Liver (tissue), 9 donors: Measurements from ENCODE around the gene KAT6B. TPM values are rescaled to one million over a fixed set of nuclear protein-coding genes. Genes with fewer than 3 reads are reported as not detected.

Experiments used
- DNase-seq: peaks from one replicate; pipeline ENCODE4 v3.0.0-alpha.2; 2017; ENCODE audit warnings: low spot score
- H3K27ac ChIP-seq, 2 donors: one replicate each; pipeline ENCODE4 v1.7.0; 2013; ENCODE audit warnings: inconsistent platforms in 2 of 2, low read length in 2 of 2, control low read depth in 1 of 2, low read depth in 1 of 2, mild to moderate bottlenecking in 1 of 2
- H3K27me3 ChIP-seq, 4 donors: one replicate each; pipeline versions ENCODE4 v1.6.1 to v1.7.0; 2013; ENCODE audit warnings: low read length in 3 of 4, inconsistent platforms in 1 of 4, mild to moderate bottlenecking in 1 of 4, moderate library complexity in 1 of 4; ENCODE audit not compliant: control insufficient read depth in 4 of 4, insufficient read depth in 4 of 4
- H3K36me3 ChIP-seq, 4 donors: one replicate each; pipeline versions ENCODE4 v1.6.1 to v1.7.0; 2013; ENCODE audit warnings: low read length in 3 of 4, mild to moderate bottlenecking in 3 of 4, low read depth in 1 of 4, moderate library complexity in 1 of 4; ENCODE audit not compliant: control insufficient read depth in 4 of 4, insufficient read depth in 3 of 4
- H3K4me1 ChIP-seq, 4 donors: one replicate each; pipeline versions ENCODE4 v1.6.1 to v1.7.0; 2013; ENCODE audit warnings: low read length in 3 of 4, mild to moderate bottlenecking in 3 of 4, moderate library complexity in 1 of 4; ENCODE audit not compliant: control insufficient read depth in 4 of 4, insufficient read depth in 4 of 4
- H3K4me3 ChIP-seq, 3 donors: one replicate each; pipeline versions ENCODE4 v1.6.1 to v1.7.0; 2013; ENCODE audit warnings: low read length in 3 of 3, control low read depth in 1 of 3, low read depth in 1 of 3, mild to moderate bottlenecking in 1 of 3
- H3K9ac ChIP-seq, 2 donors: one replicate each; pipeline ENCODE4 v1.7.0; 2013; ENCODE audit warnings: low read length in 2 of 2, mild to moderate bottlenecking in 2 of 2, moderate library complexity in 2 of 2, control low read depth in 1 of 2, low read depth in 1 of 2
- H3K9me3 ChIP-seq, 4 donors: one replicate each; pipeline versions ENCODE4 v1.6.1 to v1.7.0; 2013; ENCODE audit warnings: low read length in 3 of 4; ENCODE audit not compliant: control insufficient read depth in 4 of 4
- EGR1 ChIP-seq, 2 donors: IDR thresholded peaks; 2 replicates each; pipeline ENCODE4 v1.6.1; 2016 to 2018; ENCODE audit warnings: antibody characterized with exemption in 2 of 2, low read depth in 2 of 2
- FOXA1 ChIP-seq: IDR thresholded peaks from 2 replicates; pipeline ENCODE4 v1.6.1; 2016; ENCODE audit warnings: antibody characterized with exemption
- FOXA2 ChIP-seq: IDR thresholded peaks from 2 replicates; pipeline ENCODE4 v1.6.1; 2016; ENCODE audit warnings: antibody characterized with exemption
- GABPA ChIP-seq, 2 donors: IDR thresholded peaks in 1 of 2; conservative IDR thresholded peaks in 1 of 2; 2 replicates each; pipeline ENCODE4 v1.6.1; 2016; ENCODE audit warnings: antibody characterized with exemption in 2 of 2, mild to moderate bottlenecking in 1 of 2, moderate library complexity in 1 of 2
- HNF4A ChIP-seq, 2 donors: conservative IDR thresholded peaks; 2 replicates each; pipeline ENCODE4 v1.6.1; 2016; ENCODE audit warnings: antibody characterized with exemption in 2 of 2, mild to moderate bottlenecking in 2 of 2
- HNF4G ChIP-seq: IDR thresholded peaks from 2 replicates; pipeline ENCODE4 v1.6.1; 2016; ENCODE audit warnings: antibody characterized with exemption
- JUND ChIP-seq, 2 donors: IDR thresholded peaks; 2 replicates each; pipeline ENCODE4 v1.6.1; 2016; ENCODE audit warnings: antibody characterized with exemption in 2 of 2
- MAX ChIP-seq: IDR thresholded peaks from 2 replicates; pipeline ENCODE4 v1.6.1; 2016; ENCODE audit warnings: antibody characterized with exemption
- NR2F2 ChIP-seq: IDR thresholded peaks from 2 replicates; pipeline ENCODE4 v1.6.1; 2016; ENCODE audit warnings: antibody characterized with exemption
- RAD21 ChIP-seq, 2 donors: IDR thresholded peaks; 2 replicates each; pipeline ENCODE4 v1.6.1; 2016; ENCODE audit warnings: antibody characterized with exemption in 2 of 2, mild to moderate bottlenecking in 2 of 2
- REST ChIP-seq: IDR thresholded peaks from 2 replicates; pipeline ENCODE4 v1.6.1; 2016; ENCODE audit warnings: antibody characterized with exemption, mild to moderate bottlenecking
- RXRA ChIP-seq, 2 donors: IDR thresholded peaks; 2 replicates each; pipeline ENCODE4 v1.6.1; 2017 to 2018; ENCODE audit warnings: antibody characterized with exemption in 2 of 2, mild to moderate bottlenecking in 1 of 2
- SP1 ChIP-seq: IDR thresholded peaks from 2 replicates; pipeline ENCODE4 v1.6.1; 2018; ENCODE audit warnings: antibody characterized with exemption, mild to moderate bottlenecking
- TAF1 ChIP-seq: conservative IDR thresholded peaks from 2 replicates; pipeline ENCODE4 v1.6.1; 2016; ENCODE audit warnings: antibody characterized with exemption, mild to moderate bottlenecking
- YY1 ChIP-seq: IDR thresholded peaks from 2 replicates; pipeline ENCODE4 v1.6.1; 2016; ENCODE audit warnings: antibody characterized with exemption, mild to moderate bottlenecking
- whole genome bisulfite sequencing: extraction: QIAGEN DNeasy Blood & Tissue Kit; methylation state at CpG from one replicate; pipeline ENCODE4 v1.1.7; 2013; 5-methylcytosine and 5-hydroxymethylcytosine counted together
- polyA plus RNA-seq, 2 donors: library from polyadenylated mRNA; stranded (reverse) in 1 of 2; unstranded in 1 of 2; fragments of 200-250 nt in 1 of 2; fragments of >200 nt in 1 of 2; fragmentation: Nextera tagmentation in 1 of 2; extraction: Ambion mirVana in 1 of 2; gene quantifications; one replicate each; pipeline versions ENCODE4 v1.2.1 to v1.2.3, GENCODE V29; 2013 to 2015
- total RNA-seq, 2 donors: library from RNA; depleted of rRNA; stranded (reverse); fragments of >200 nt; gene quantifications; one replicate each; pipeline ENCODE4 v1.2.3, GENCODE V29; 2014
- TF ChIP-seq, protein P1 (sequence below): IDR thresholded peaks from 2 replicates; pipeline ENCODE4 v1.6.1; 2016; ENCODE audit warnings: antibody characterized with exemption
- TF ChIP-seq, protein P2 (sequence below): IDR thresholded peaks from 2 replicates; pipeline ENCODE4 v1.6.1; 2016; ENCODE audit warnings: antibody characterized with exemption
- donor health status: healthy.
- donor health status: healthy.
- donor health status: healthy.
- donor health status: healthy.
- donor health status: healthy.

The KAT6B gene
- total and polyA plus RNA-seq, 4 donors, result 2.0 to 21.2 (median 8.8) TPM

DNA sequence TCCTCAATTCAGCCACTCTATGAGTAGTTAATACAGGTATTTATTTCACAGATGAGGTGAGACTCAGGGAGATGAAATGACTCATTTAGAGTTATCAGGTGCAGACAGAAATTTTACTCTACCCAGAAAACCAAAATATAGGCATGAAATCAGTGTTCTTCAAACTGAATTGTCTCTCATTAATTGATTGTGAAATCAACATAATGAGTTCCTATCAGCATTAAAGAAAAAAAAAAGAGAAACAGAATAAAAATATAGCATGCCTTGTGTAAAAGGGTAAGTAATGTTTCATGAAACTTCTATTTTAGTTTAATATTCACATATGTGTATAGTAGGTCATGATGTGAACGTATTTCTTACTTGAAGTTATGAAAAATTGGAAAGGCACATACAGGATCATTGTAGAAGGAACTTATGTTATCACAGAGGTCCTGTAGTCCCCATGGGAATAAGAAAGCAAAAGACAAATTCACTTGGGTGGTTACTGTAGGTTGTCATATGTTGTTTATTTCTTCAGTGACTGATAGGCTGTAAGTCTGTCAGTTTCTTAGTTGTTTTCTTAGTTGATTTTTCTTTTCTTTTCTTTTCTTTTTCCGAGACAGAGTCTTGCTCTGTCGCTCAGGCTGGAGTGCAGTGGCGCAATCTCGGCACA lies 47.5 kb downstream of the KAT6B start:
- H3K9me3 ChIP-seq, result no peaks in the 10 kb centered on the region
- no peak overlapping the region for H3K9ac ChIP-seq
- TF ChIP-seq, protein P1, sequence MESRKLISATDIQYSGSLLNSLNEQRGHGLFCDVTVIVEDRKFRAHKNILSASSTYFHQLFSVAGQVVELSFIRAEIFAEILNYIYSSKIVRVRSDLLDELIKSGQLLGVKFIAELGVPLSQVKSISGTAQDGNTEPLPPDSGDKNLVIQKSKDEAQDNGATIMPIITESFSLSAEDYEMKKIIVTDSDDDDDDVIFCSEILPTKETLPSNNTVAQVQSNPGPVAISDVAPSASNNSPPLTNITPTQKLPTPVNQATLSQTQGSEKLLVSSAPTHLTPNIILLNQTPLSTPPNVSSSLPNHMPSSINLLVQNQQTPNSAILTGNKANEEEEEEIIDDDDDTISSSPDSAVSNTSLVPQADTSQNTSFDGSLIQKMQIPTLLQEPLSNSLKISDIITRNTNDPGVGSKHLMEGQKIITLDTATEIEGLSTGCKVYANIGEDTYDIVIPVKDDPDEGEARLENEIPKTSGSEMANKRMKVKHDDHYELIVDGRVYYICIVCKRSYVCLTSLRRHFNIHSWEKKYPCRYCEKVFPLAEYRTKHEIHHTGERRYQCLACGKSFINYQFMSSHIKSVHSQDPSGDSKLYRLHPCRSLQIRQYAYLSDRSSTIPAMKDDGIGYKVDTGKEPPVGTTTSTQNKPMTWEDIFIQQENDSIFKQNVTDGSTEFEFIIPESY, result no peak
- no peak for TF ChIP-seq MAX
- TF ChIP-seq TAF1, result no peak
- TF ChIP-seq FOXA2, result no peak
- no peak for TF ChIP-seq YY1
- no peak for TF ChIP-seq HNF4G
- TF ChIP-seq HNF4A (conservative IDR thresholded peaks at IDR 0.05), result no peak
- no peak for TF ChIP-seq REST
- TF ChIP-seq, protein P2, sequence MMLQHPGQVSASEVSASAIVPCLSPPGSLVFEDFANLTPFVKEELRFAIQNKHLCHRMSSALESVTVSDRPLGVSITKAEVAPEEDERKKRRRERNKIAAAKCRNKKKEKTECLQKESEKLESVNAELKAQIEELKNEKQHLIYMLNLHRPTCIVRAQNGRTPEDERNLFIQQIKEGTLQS, result no peak
- no peak for TF ChIP-seq JUND (IDR thresholded peaks at IDR 0.05)
- TF ChIP-seq SP1, result no peak
- no peak for TF ChIP-seq NR2F2
- TF ChIP-seq GABPA (IDR thresholded peaks at IDR 0.05 in 1 of 2, conservative IDR thresholded peaks at IDR 0.05 in 1 of 2), result no peak
- TF ChIP-seq EGR1 (IDR thresholded peaks at IDR 0.05; ENCODE audit: low read depth in 2 of 2), result no peak
- H3K27ac ChIP-seq, result no peak overlapping the region
- no peak overlapping the region for H3K4me3 ChIP-seq
- 93% methylated on average over 5 of the region's 5 CpGs for WGBS
- no peaks in the 10 kb centered on the region for H3K36me3 ChIP-seq
- H3K27me3 ChIP-seq, result no peaks in the 10 kb centered on the region
- DNase-seq, result no peak
- peaks cover 0 to 17% (median 5%) of the 10 kb centered on the region in 4 donors for H3K4me1 ChIP-seq

- no peak overlapping the region for H3K4me3 ChIP-seq
- no peaks in the 10 kb centered on the region for H3K27me3 ChIP-seq
- no peak overlapping the region for H3K27ac ChIP-seq
- H3K9me3 ChIP-seq, result no peaks in the 10 kb centered on the region
- H3K9ac ChIP-seq, result no peak overlapping the region
- H3K36me3 ChIP-seq, result no peaks in the 10 kb centered on the region
- H3K4me1 ChIP-seq, result peaks cover 0 to 14% (median 4%) of the 10 kb centered on the region in 4 donors
- WGBS, result 96% methylated on average over 1 of the region's 1 CpG
- no peak for DNase-seq
- TF ChIP-seq EGR1 (IDR thresholded peaks at IDR 0.05; ENCODE audit: low read depth in 2 of 2) (no peak), FOXA2 (no peak), NR2F2 (no peak), MAX (no peak), SP1 (no peak), REST (no peak), RAD21 (IDR thresholded peaks at IDR 0.05) (no peak), GABPA (IDR thresholded peaks at IDR 0.05 in 1 of 2, conservative IDR thresholded peaks at IDR 0.05 in 1 of 2) (no peak), RXRA (IDR thresholded peaks at IDR 0.05) (no peak), FOXA1 (no peak)
- TF ChIP-seq, protein P2, result no peak
- TF ChIP-seq, protein P1, result no peak
Measured at GRCh38 chr10:74874649-74875048, 48.2 kb downstream of the KAT6B start.
